GM21737 (cell line): ENCODE measurements around the gene THOC7.

Experiments used
- ATAC-seq: cut with Tn5 transposase; IDR thresholded peaks from one replicate; pipeline ENCODE4 v1.9.1; 2021; ENCODE audit warnings: mild to moderate bottlenecking, moderate library complexity; ENCODE audit not compliant: unreplicated experiment

THOC7 gene

GRCh38 chr3:63880653-63881052 lies 17.0 kb upstream of the THOC7 start:
- no peak for ATAC-seq

GRCh38 chr3:63878394-63879060 lies 14.9 kb upstream of the THOC7 start:
- ATAC-seq: no peak

- ATAC-seq: no peak
Observed at GRCh38 chr3:63877737-63878393, 14.3 kb upstream of the THOC7 start.

GRCh38 chr3:63876260-63876659 lies 12.7 kb upstream of the THOC7 start:
- no peak for ATAC-seq

GRCh38 chr3:63875510-63875909 lies 11.9 kb upstream of the THOC7 start:
- ATAC-seq: no peak

GRCh38 chr3:63874769-63875168 lies 11.2 kb upstream of the THOC7 start:
- no peak for ATAC-seq

GRCh38 chr3:63872135-63872924 lies 8.7 kb upstream of the THOC7 start:
- no peak for ATAC-seq

GRCh38 chr3:63870615-63871005 lies 7.0 kb upstream of the THOC7 start:
- no peak for ATAC-seq

- ATAC-seq: no peak
Observed at GRCh38 chr3:63869940-63870614, 6.5 kb upstream of the THOC7 start.

- ATAC-seq: no peak
Observed at GRCh38 chr3:63867225-63867624, 3.6 kb upstream of the THOC7 start.

- no peak for ATAC-seq
Observed at GRCh38 chr3:63864965-63865327, 1.3 kb upstream of the THOC7 start.

GRCh38 chr3:63864008-63864964 lies 681 bp upstream of the THOC7 start:
- peak; percentile 51 for ATAC-seq

- no peak for ATAC-seq
Observed at GRCh38 chr3:63862804-63863149, 828 bp downstream of the THOC7 start.

- ATAC-seq: no peak
Observed at GRCh38 chr3:63861306-63861705, 2.3 kb downstream of the THOC7 start.

- no peak for ATAC-seq
Observed at GRCh38 chr3:63860776-63861175, 2.8 kb downstream of the THOC7 start.

- ATAC-seq: no peak
Observed at GRCh38 chr3:63857311-63857710, 6.3 kb downstream of the THOC7 start.

- ATAC-seq: no peak
Observed at GRCh38 chr3:63855333-63855940, 8.2 kb downstream of the THOC7 start.

- no peak for ATAC-seq
Observed at GRCh38 chr3:63853106-63853505, 10.5 kb downstream of the THOC7 start.

GRCh38 chr3:63851287-63851686 lies 12.3 kb downstream of the THOC7 start:
- no peak for ATAC-seq

- no peak for ATAC-seq
Observed at GRCh38 chr3:63849175-63849574, 14.4 kb downstream of the THOC7 start.
